ENCODE measurements around the gene DCP1A.
A peak's percentile ranks its signal among the peaks of the same experiment; 100 is the strongest.

Gene DCP1A

DNA sequence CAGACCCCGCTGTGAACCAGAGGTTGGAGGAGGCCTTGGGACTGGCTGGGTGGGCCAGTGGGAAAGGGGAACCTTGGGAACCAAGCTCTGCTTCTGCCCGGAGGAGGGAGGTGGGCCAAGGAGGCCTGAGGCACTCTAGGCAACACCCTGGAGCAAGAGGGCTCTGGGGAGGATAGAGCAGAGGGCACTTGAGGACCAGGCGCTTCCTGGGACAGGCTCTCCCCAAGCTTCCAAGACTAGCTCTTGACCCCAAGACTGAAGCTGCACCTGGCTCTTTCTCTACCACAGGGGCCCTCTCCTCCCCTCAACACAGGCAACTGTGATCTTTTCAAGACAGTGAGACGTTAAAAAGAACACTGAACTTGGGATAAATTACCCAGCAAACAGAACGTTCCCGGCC lies 111.8 kb downstream of the DCP1A start:
- Histone ChIP-seq H3K27ac (ENCODE audit: low read depth, low read length) (0 out of 2 replicates have a peak overlapping the region, but pooled peaks have one; percentile 2), H4K20me1 (ENCODE audit: low read depth, low read length) (no peaks in the 10 kb centered on the region)

DNA sequence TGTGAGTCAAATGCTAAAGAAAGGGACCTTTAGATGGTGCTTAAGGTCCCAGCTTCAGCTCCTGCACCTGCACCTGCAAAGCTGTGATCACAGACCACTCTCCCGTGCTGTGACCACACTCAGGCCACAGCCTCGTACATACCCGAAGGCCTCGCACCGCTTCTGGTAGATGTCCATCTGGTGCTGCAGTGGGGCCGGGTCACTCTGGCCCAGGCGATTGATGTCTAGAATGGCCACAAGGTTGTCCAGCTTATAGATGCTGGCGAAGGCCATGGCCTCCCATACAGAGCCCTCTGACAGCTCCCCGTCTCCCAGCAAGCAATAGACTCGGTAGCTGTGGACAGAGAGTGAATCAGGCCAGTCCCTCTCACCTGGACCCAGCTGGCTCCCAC lies 112.5 kb downstream of the DCP1A start:
- Histone ChIP-seq H3K36me3 (ENCODE audit: low read length) (no peaks in the 10 kb centered on the region), H3K4me3 (ENCODE audit: insufficient read depth, low read length, poor library complexity, severe bottlenecking) (no peak overlapping the region), H3K79me2 (ENCODE audit: insufficient read depth, low read length) (no peaks in the 10 kb centered on the region), H3K9me2 (replicated peaks; ENCODE audit: insufficient read depth, low read length) (no peaks in the 10 kb centered on the region), H4K20me1 (ENCODE audit: low read depth, low read length) (no peaks in the 10 kb centered on the region; the same call in 1 of the 2 replicates), H3K27me3 (ENCODE audit: low read length) (no peaks in the 10 kb centered on the region), H3K27ac (ENCODE audit: low read depth, low read length) (no peak overlapping the region), H3F3A (ENCODE audit: insufficient read depth) (peaks cover 44% of the 10 kb centered on the region), H2AFZ (ENCODE audit: low read depth, low read length, severe bottlenecking) (no peak overlapping the region), H3K9ac (ENCODE audit: low read length) (no peak overlapping the region), H3K4me2 (ENCODE audit: low read depth, low read length, poor library complexity, severe bottlenecking) (no peak overlapping the region), H3K9me3 (ENCODE audit: insufficient read depth, low read length) (no peaks in the 10 kb centered on the region)
- no peak for TF ChIP-seq EZH2phosphoT487 (conservative IDR thresholded peaks at IDR 0.05; ENCODE audit: low read length)
- TF ChIP-seq, protein P1, sequence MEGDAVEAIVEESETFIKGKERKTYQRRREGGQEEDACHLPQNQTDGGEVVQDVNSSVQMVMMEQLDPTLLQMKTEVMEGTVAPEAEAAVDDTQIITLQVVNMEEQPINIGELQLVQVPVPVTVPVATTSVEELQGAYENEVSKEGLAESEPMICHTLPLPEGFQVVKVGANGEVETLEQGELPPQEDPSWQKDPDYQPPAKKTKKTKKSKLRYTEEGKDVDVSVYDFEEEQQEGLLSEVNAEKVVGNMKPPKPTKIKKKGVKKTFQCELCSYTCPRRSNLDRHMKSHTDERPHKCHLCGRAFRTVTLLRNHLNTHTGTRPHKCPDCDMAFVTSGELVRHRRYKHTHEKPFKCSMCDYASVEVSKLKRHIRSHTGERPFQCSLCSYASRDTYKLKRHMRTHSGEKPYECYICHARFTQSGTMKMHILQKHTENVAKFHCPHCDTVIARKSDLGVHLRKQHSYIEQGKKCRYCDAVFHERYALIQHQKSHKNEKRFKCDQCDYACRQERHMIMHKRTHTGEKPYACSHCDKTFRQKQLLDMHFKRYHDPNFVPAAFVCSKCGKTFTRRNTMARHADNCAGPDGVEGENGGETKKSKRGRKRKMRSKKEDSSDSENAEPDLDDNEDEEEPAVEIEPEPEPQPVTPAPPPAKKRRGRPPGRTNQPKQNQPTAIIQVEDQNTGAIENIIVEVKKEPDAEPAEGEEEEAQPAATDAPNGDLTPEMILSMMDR (IDR thresholded peaks at IDR 0.05; ENCODE audit: insufficient read depth, low read length, poor library complexity, severe bottlenecking) = no peak

More for the DNA sequence above, 111.8 kb downstream of the DCP1A start:
- Histone ChIP-seq H3K36me3 (ENCODE audit: low read length) (no peaks in the 10 kb centered on the region; the same call in 1 of the 2 replicates), H3K4me3 (ENCODE audit: insufficient read depth, low read length, poor library complexity, severe bottlenecking) (no peak overlapping the region), H3F3A (ENCODE audit: insufficient read depth) (peaks cover 39% of the 10 kb centered on the region), H3K4me2 (ENCODE audit: low read depth, low read length, poor library complexity, severe bottlenecking) (no peak overlapping the region), H3K79me2 (ENCODE audit: insufficient read depth, low read length) (no peaks in the 10 kb centered on the region), H3K9ac (ENCODE audit: low read length) (no peak overlapping the region), H3K9me2 (replicated peaks; ENCODE audit: insufficient read depth, low read length) (no peaks in the 10 kb centered on the region), H3K9me3 (ENCODE audit: insufficient read depth, low read length) (no peaks in the 10 kb centered on the region), H3K27me3 (ENCODE audit: low read length) (no peaks in the 10 kb centered on the region), H2AFZ (ENCODE audit: low read depth, low read length, severe bottlenecking) (no peak overlapping the region)
- TF ChIP-seq EZH2phosphoT487 (conservative IDR thresholded peaks at IDR 0.05; ENCODE audit: low read length) = no peak
- TF ChIP-seq, protein P1 (IDR thresholded peaks at IDR 0.05; ENCODE audit: insufficient read depth, low read length, poor library complexity, severe bottlenecking) = no peak

DNA sequence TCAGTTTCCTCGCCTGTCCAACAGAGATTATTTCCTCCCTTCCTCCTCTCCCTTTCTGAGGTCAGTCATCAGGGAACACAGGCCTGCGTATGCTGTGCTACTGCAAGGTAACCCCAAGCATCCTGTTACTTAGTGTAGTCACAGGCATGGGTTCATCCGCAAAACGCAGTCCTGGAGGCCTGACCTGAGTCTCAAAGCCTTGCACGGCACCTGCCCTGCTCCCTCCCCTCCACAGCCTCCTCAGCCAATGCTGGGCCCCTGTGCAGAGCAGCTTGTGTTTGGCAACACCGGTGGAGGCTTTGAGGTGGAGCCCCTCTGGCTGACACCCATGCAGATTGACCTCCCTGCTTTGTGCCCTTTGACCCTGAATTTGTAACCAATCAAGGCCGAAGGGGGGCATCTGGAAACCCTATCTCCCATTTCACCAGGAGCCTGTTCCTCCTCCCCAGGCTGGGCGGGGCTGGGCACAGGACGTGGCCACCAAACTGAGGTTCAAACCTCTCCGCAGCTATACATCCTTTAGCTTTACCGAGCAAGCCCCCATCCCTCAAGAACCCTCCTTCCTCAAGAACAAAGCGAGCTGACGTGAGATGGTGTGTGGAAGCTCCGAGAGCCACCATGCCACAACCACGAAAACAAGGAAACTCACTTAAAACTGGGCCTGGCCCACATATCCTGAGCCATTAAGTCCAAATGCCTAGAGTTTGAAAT lies 113.1 kb downstream of the DCP1A start:
- TF ChIP-seq, protein P1 (IDR thresholded peaks at IDR 0.05; ENCODE audit: insufficient read depth, low read length, poor library complexity, severe bottlenecking) = no peak
- TF ChIP-seq EZH2phosphoT487 (conservative IDR thresholded peaks at IDR 0.05; ENCODE audit: low read length) = no peak
- H4K20me1 ChIP-seq (ENCODE audit: low read depth, low read length) = no peaks in the 10 kb centered on the region; the same call in 1 of the 2 replicates
- no peak overlapping the region for H3K4me3 ChIP-seq (ENCODE audit: insufficient read depth, low read length, poor library complexity, severe bottlenecking)
- no peak overlapping the region for H3K9ac ChIP-seq (ENCODE audit: low read length)
- no peaks in the 10 kb centered on the region for H3K36me3 ChIP-seq (ENCODE audit: low read length)
- H3K27ac ChIP-seq (ENCODE audit: low read depth, low read length) = no peak overlapping the region
- H3K9me3 ChIP-seq (ENCODE audit: insufficient read depth, low read length) = no peaks in the 10 kb centered on the region
- no peak overlapping the region for H3K4me2 ChIP-seq (ENCODE audit: low read depth, low read length, poor library complexity, severe bottlenecking)
- H3K79me2 ChIP-seq (ENCODE audit: insufficient read depth, low read length) = no peaks in the 10 kb centered on the region
- H3K9me2 ChIP-seq (replicated peaks; ENCODE audit: insufficient read depth, low read length) = no peaks in the 10 kb centered on the region
- H3K27me3 ChIP-seq (ENCODE audit: low read length) = no peaks in the 10 kb centered on the region
- H3F3A ChIP-seq (ENCODE audit: insufficient read depth) = peaks cover 48% of the 10 kb centered on the region
- H2AFZ ChIP-seq (ENCODE audit: low read depth, low read length, severe bottlenecking) = no peak overlapping the region
